K562 (cell line): ENCODE data around the gene NOX5. TPM values are rescaled to one million over a fixed set of nuclear protein-coding genes. Genes with fewer than 3 reads are reported as not detected.
A peak's percentile ranks its signal among the peaks of the same experiment; 100 is the strongest.

ENCODE experiments used
- ATF6 ChIP-seq: sonication (generic); formaldehyde crosslinking; IDR thresholded peaks from 2 replicates; pipeline ENCODE4 v1.4.0; 2020; ENCODE audit warnings: mild to moderate bottlenecking, missing genetic modification reagents
- BCOR ChIP-seq: fragments of 450-650 bp; IDR thresholded peaks from 2 replicates; pipeline ENCODE4 v1.6.1; 2016
- CBFA2T3 ChIP-seq: fragments of 450-650 bp; IDR thresholded peaks from 2 replicates; pipeline ENCODE4 v1.6.1; 2017
- DACH1 ChIP-seq: fragments of 450-650 bp; IDR thresholded peaks from 2 replicates; pipeline ENCODE4 v1.6.1; 2018; ENCODE audit not compliant: partially characterized antibody
- HDAC1 ChIP-seq, 2 experiments: fragments of 450-650 bp; IDR thresholded peaks; 2 replicates each; pipeline ENCODE4 v1.6.1; 2016 to 2017; ENCODE audit warnings: inconsistent platforms in 1 of 2, mild to moderate bottlenecking in 1 of 2, moderate library complexity in 1 of 2
- HOXB6 ChIP-seq: fragments of 250-450 bp; sonication (Bioruptor Pico); IDR thresholded peaks from 2 replicates; pipeline ENCODE4 v1.5.1; 2022; ENCODE audit warnings: mild to moderate bottlenecking, borderline replicate concordance
- NCOA6 ChIP-seq: fragments of 450-650 bp; IDR thresholded peaks from 2 replicates; pipeline ENCODE4 v1.6.1; 2017; ENCODE audit warnings: mild to moderate bottlenecking
- NFIC ChIP-seq: fragments of 450-650 bp; IDR thresholded peaks from 2 replicates; pipeline ENCODE4 v1.6.1; 2017; ENCODE audit warnings: mild to moderate bottlenecking, inconsistent platforms
- PBX2 ChIP-seq, 2 experiments: IDR thresholded peaks in 1 of 2; conservative IDR thresholded peaks in 1 of 2; 2 replicates each; pipeline ENCODE4 v1.6.1; 2016; ENCODE audit warnings: low read depth in 2 of 2, mild to moderate bottlenecking in 1 of 2, missing compliant biosample characterization in 1 of 2, missing genetic modification characterization in 1 of 2, moderate library complexity in 1 of 2
- POLR2AphosphoS2 ChIP-seq: IDR thresholded peaks from 2 replicates; pipeline ENCODE4 v1.6.1; 2012; ENCODE audit warnings: low read length, improper control_type of control experiment
- RUNX1 ChIP-seq: sonication (generic); IDR thresholded peaks from 2 replicates; pipeline ENCODE4 v1.6.1; 2016; ENCODE audit warnings: antibody characterized with exemption, low read depth
- TBL1XR1 ChIP-seq, 2 experiments: IDR thresholded peaks; 2 replicates each; pipeline ENCODE4 v1.6.1; 2012; ENCODE audit warnings: improper control_type of control experiment in 2 of 2, low read length in 2 of 2, mild to moderate bottlenecking in 1 of 2
- ZBTB1 ChIP-seq: sonication (generic); formaldehyde crosslinking; IDR thresholded peaks from 2 replicates; pipeline ENCODE4 v1.8.1; 2023; ENCODE audit warnings: missing genetic modification reagents, low read depth, mild to moderate bottlenecking, borderline replicate concordance
- ZNF165 ChIP-seq: fragments of 250-450 bp; sonication (Bioruptor Pico); IDR thresholded peaks from 2 replicates; pipeline ENCODE4 v1.4.0; 2020; ENCODE audit warnings: borderline replicate concordance
- ZNF239 ChIP-seq: fragments of 250-450 bp; sonication (Bioruptor Pico); IDR thresholded peaks from 2 replicates; pipeline ENCODE4 v1.4.0; 2020; ENCODE audit warnings: mild to moderate bottlenecking
- ZNF589 ChIP-seq: fragments of 200-800 bp; sonication (Bioruptor generic); IDR thresholded peaks from 2 replicates; pipeline ENCODE4 v1.6.1; 2016; ENCODE audit warnings: low read depth, missing genetic modification characterization, missing compliant biosample characterization
- polyA plus RNA-seq, 8 experiments: library from polyadenylated mRNA; depleted of rRNA in 4 of 8; stranded (reverse) in 5 of 8; unstranded in 3 of 8; fragments of >200 nt; fragmentation: Nextera tagmentation in 2 of 8; fragmentation: Illumina TruSeq in 1 of 8; extraction: Ambion mirVana in 2 of 8; extraction: Trizol in 1 of 8; gene quantifications; 2 replicates each; pipeline versions ENCODE4 v1.2.1 to v1.2.3, GENCODE V29; 2011 to 2014; ENCODE audit warnings: inconsistent platforms in 1 of 8, missing spikeins in 1 of 8
- total RNA-seq, 7 experiments: library from RNA; depleted of rRNA in 6 of 7; stranded (reverse); fragments of >200 nt in 6 of 7; fragmentation: Illumina TruSeq in 2 of 7; extraction: Trizol in 2 of 7; gene quantifications; 2 replicates each; pipeline versions ENCODE4 v1.2.1 to v1.2.3, GENCODE V29; 2011 to 2021; ENCODE audit warnings: low replicate concordance in 1 of 7
- TF ChIP-seq, protein P1 (sequence below), 2 experiments: IDR thresholded peaks; 2 replicates each; pipeline ENCODE4 v1.6.1; 2012; ENCODE audit warnings: improper control_type of control experiment in 2 of 2, low read depth in 2 of 2, low read length in 2 of 2, borderline replicate concordance in 1 of 2
- TF ChIP-seq, protein P2 (sequence below): fragments of 250-450 bp; sonication (Bioruptor Pico); IDR thresholded peaks from 2 replicates; pipeline ENCODE4 v1.5.1; 2021; ENCODE audit warnings: mild to moderate bottlenecking
- TF ChIP-seq, protein P3 (sequence below), 2 experiments: IDR thresholded peaks; 2 replicates each; pipeline ENCODE4 v1.6.1; 2011; ENCODE audit warnings: borderline replicate concordance in 1 of 2, control low read depth in 1 of 2, low read depth in 1 of 2, low read length in 1 of 2, mild to moderate bottlenecking in 1 of 2, mixed read lengths in 1 of 2, moderate library complexity in 1 of 2; ENCODE audit not compliant: insufficient read depth in 1 of 2, insufficient read length in 1 of 2, poor library complexity in 1 of 2, severe bottlenecking in 1 of 2; ENCODE audit errors: extremely low read depth in 1 of 2

Gene NOX5
- total and polyA plus RNA-seq, 9 of the 15 experiments (the other 6 are each of a cell fraction or from before 2014, with no cell fraction given), result 0.01 TPM; not detected in 8

GRCh38 chr15:68991723-68992122, 22.8 kb upstream of the NOX5 start (continued):
- TF ChIP-seq PBX2 (CRISPR knock-in tag; IDR thresholded peaks at IDR 0.05; ENCODE audit: low read depth) (no peak), PBX2 (tag; conservative IDR thresholded peaks at IDR 0.05; ENCODE audit: low read depth) (peak; percentile 92), NCOA6 (no peak), ZNF165 (CRISPR knock-in tag) (no peak), ZBTB1 (CRISPR knock-in tag) (no peak), NFIC (peak; percentile 97), DACH1 (peak; percentile 37), BCOR (peak; percentile 90), RUNX1 (peak; percentile 81; the same call in 1 of the 2 replicates), ATF6 (CRISPR knock-in tag) (no peak), TBL1XR1 (IDR thresholded peaks at IDR 0.05; ENCODE audit: low read length in 2 of 2) (peak; percentile 91 to 96), CBFA2T3 (peak; percentile 100), ZNF239 (CRISPR knock-in tag) (no peak), HOXB6 (CRISPR knock-in tag) (no peak), POLR2AphosphoS2 (no peak), HDAC1 (IDR thresholded peaks at IDR 0.05) (peak in 1 of 2 experiments; percentile 91; a peak in 3 of 4 replicates), ZNF589 (peak; percentile 98)
- TF ChIP-seq, protein P1, sequence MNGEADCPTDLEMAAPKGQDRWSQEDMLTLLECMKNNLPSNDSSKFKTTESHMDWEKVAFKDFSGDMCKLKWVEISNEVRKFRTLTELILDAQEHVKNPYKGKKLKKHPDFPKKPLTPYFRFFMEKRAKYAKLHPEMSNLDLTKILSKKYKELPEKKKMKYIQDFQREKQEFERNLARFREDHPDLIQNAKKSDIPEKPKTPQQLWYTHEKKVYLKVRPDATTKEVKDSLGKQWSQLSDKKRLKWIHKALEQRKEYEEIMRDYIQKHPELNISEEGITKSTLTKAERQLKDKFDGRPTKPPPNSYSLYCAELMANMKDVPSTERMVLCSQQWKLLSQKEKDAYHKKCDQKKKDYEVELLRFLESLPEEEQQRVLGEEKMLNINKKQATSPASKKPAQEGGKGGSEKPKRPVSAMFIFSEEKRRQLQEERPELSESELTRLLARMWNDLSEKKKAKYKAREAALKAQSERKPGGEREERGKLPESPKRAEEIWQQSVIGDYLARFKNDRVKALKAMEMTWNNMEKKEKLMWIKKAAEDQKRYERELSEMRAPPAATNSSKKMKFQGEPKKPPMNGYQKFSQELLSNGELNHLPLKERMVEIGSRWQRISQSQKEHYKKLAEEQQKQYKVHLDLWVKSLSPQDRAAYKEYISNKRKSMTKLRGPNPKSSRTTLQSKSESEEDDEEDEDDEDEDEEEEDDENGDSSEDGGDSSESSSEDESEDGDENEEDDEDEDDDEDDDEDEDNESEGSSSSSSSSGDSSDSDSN (IDR thresholded peaks at IDR 0.05; ENCODE audit: borderline replicate concordance in 1 of 2, low read depth in 2 of 2, low read length in 2 of 2), result no peak
- TF ChIP-seq, protein P2, sequence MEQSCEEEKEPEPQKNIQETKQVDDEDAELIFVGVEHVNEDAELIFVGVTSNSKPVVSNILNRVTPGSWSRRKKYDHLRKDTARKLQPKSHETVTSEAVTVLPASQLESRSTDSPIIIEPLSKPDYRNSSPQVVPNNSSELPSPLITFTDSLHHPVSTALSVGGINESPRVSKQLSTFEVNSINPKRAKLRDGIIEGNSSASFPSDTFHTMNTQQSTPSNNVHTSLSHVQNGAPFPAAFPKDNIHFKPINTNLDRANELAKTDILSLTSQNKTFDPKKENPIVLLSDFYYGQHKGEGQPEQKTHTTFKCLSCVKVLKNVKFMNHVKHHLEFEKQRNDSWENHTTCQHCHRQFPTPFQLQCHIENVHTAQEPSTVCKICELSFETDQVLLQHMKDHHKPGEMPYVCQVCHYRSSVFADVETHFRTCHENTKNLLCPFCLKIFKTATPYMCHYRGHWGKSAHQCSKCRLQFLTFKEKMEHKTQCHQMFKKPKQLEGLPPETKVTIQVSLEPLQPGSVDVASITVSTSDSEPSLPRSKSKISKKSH (CRISPR knock-in tag), result no peak
- TF ChIP-seq, protein P3, sequence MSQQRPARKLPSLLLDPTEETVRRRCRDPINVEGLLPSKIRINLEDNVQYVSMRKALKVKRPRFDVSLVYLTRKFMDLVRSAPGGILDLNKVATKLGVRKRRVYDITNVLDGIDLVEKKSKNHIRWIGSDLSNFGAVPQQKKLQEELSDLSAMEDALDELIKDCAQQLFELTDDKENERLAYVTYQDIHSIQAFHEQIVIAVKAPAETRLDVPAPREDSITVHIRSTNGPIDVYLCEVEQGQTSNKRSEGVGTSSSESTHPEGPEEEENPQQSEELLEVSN (IDR thresholded peaks at IDR 0.05; ENCODE audit: borderline replicate concordance in 1 of 2, extremely low read depth in 1 of 2, insufficient read depth in 1 of 2, insufficient read length in 1 of 2, low read depth in 1 of 2, low read length in 1 of 2, poor library complexity in 1 of 2, severe bottlenecking in 1 of 2), result peak in 1 of 2 experiments; percentile 24
